Prostate gland (tissue), 2 donors: ENCODE data around the gene USP13. TPM values are rescaled to one million over a fixed set of nuclear protein-coding genes. Genes with fewer than 3 reads are reported as not detected.

Experiments used
- DNase-seq: peaks from one replicate; pipeline ENCODE4 v3.0.0-alpha.2; 2019; ENCODE audit warnings: low spot score
- H3K27ac ChIP-seq, 2 donors: fragments of 200-600 bp; sonication (generic); 2 replicates each; pipeline ENCODE4 v1.5.1; 2017 to 2019
- H3K27me3 ChIP-seq: fragments of 200-600 bp; sonication (generic); replicated peaks from 2 replicates; pipeline ENCODE4 v1.5.1; 2019; ENCODE audit not compliant: insufficient read depth
- H3K36me3 ChIP-seq, 2 donors: fragments of 200-600 bp; sonication (generic); 1 replicate in 1 of 2; 2 replicates in 1 of 2; pipeline versions ENCODE4 v1.5.1 to v1.8.1; 2017 to 2019
- H3K4me1 ChIP-seq: fragments of 200-600 bp; sonication (generic); replicated peaks from 2 replicates; pipeline ENCODE4 v1.5.1; 2019
- H3K4me3 ChIP-seq, 2 donors: fragments of 200-600 bp; sonication (generic); 2 replicates each; pipeline ENCODE4 v1.5.1; 2017 to 2019
- H3K9me3 ChIP-seq: fragments of 200-600 bp; sonication (generic); 2 replicates; pipeline ENCODE4 v1.5.1; 2017
- POLR2A ChIP-seq: fragments of 450-650 bp; IDR thresholded peaks from one replicate; pipeline ENCODE4 v1.6.1; 2016; ENCODE audit warnings: antibody characterized with exemption, mild to moderate bottlenecking
- POLR2AphosphoS5 ChIP-seq: sonication (generic); formaldehyde crosslinking; IDR thresholded peaks from one replicate; pipeline ENCODE4 v1.6.1; 2017; ENCODE audit warnings: antibody characterized with exemption
- WGBS: methylation state at CpG from one replicate; pipeline ENCODE4 v1.1.5; 2018; 5-methylcytosine and 5-hydroxymethylcytosine counted together
- intact Hi-C: fragments of 100-400 bp; cut with DNase I; formaldehyde crosslinking; loops from one replicate; pipeline ENCODE4 v1.14.2; 2022
- total RNA-seq, 2 donors: library from RNA; depleted of rRNA; stranded (reverse); fragments of >200 nt; gene quantifications; one replicate each; pipeline ENCODE4 v1.1.0, GENCODE V29; 2016
- TF ChIP-seq, protein P1 (sequence below), 4 experiments: fragments of 200-600 bp in 2 of 4; fragments of 450-650 bp in 2 of 4; sonication (generic) in 2 of 4; IDR thresholded peaks; 1 replicate in 3 of 4; 2 replicates in 1 of 4; pipeline ENCODE4 v1.5.1; 2016 to 2019; ENCODE audit warnings: antibody characterized with exemption in 4 of 4, mild to moderate bottlenecking in 2 of 4, moderate library complexity in 2 of 4

USP13 gene
- total RNA-seq, 2 donors from 2014 or later = 11.7 to 52.6 TPM

DNA sequence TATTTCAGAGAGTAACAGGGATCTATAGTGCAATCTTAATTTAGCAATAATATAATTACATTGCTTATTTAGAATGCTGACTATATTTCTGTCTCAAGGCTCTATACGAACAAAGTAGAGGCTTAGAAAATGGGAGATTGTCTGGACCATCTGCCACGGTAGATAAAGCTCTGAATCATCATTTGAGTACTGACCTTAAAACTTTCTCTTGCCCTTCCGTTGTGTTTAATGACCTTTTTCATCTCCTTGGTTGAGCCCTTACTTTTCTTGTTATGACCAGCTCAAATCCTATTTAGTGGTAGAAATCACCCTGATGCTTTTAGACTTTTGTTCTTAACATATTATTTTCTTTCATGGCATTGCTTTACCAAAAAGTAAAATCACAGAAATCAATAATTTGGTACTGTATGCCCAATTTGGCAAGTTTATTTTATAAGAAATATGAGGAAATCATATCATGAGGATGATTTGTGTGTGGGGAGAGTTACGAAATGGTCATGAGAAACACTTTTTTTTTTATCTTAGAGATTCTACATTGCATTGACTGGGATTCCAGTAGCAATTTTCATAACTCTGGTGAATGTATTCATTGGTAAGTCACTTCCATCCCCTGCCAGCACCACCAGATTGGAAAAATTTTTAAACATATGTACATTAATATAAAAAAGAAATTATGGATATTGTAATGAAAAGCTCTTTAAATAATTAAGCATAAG, 37.2 kb upstream of the USP13 start:
- Histone ChIP-seq H3K36me3 (no peaks in the 10 kb centered on the region), H3K27me3 (no peaks in the 10 kb centered on the region), H3K27ac (no peak overlapping the region), H3K4me1 (no peaks in the 10 kb centered on the region), H3K9me3 (no peaks in the 10 kb centered on the region), H3K4me3 (no peak overlapping the region)
- intact Hi-C loops = no loop called here
- TF ChIP-seq POLR2A (no peak), POLR2AphosphoS5 (no peak)
- TF ChIP-seq, protein P1, sequence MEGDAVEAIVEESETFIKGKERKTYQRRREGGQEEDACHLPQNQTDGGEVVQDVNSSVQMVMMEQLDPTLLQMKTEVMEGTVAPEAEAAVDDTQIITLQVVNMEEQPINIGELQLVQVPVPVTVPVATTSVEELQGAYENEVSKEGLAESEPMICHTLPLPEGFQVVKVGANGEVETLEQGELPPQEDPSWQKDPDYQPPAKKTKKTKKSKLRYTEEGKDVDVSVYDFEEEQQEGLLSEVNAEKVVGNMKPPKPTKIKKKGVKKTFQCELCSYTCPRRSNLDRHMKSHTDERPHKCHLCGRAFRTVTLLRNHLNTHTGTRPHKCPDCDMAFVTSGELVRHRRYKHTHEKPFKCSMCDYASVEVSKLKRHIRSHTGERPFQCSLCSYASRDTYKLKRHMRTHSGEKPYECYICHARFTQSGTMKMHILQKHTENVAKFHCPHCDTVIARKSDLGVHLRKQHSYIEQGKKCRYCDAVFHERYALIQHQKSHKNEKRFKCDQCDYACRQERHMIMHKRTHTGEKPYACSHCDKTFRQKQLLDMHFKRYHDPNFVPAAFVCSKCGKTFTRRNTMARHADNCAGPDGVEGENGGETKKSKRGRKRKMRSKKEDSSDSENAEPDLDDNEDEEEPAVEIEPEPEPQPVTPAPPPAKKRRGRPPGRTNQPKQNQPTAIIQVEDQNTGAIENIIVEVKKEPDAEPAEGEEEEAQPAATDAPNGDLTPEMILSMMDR (IDR thresholded peaks at IDR 0.05) = no peak
- 90% methylated on average over 4 of the region's 4 CpGs for WGBS
- DNase-seq = no peak

DNA sequence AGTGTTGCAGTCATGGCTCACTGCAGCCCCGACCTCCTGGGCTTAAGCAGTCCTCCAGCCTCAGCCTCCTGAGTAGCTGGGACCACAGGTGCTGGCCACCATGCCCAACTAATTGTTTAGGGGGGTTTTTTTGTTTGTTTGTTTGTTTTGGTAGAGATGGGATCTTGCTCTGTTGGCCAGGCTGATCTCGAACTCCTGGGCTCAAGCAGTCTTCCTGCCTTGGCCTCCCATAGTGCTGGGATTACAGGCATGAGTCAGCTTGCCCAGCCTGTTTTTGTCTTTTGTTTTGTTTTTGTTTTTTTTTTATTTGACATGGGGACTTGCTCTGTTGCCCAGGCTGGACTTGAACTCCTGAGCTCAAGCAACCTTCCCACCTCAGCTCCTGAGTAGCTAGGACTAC, 30.8 kb upstream of the USP13 start:
- WGBS = 96% methylated on average over 2 of the region's 2 CpGs
- H3K36me3 ChIP-seq = no peaks in the 10 kb centered on the region
- TF ChIP-seq POLR2AphosphoS5 = no peak
- no peak for DNase-seq
- intact Hi-C loops = no loop called here
- H3K27me3 ChIP-seq = no peaks in the 10 kb centered on the region
- no peak overlapping the region for H3K4me3 ChIP-seq
- H3K9me3 ChIP-seq = no peaks in the 10 kb centered on the region
- H3K4me1 ChIP-seq = no peaks in the 10 kb centered on the region
- H3K27ac ChIP-seq = no peak overlapping the region

DNA sequence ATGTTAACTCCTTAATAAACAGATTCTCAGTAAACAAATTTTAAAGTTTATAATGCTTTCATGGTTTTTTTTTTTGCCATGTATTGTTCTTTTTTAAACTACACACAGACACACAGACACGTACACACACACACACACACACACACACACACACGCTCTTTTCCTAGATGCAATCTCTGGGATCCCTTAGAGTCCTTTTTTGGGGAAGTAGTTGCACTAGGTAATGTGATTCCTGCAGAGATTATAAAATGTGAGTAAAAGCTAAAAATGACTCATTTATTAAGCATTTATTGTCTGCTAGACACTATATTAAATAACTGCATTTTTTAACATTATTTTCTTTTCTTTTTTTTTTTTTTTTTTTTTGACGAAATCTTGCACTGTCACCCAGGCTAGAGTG, 28.4 kb upstream of the USP13 start:
- WGBS = 72% methylated on average over 3 of the region's 3 CpGs
- H3K4me3 ChIP-seq = no peak overlapping the region
- DNase-seq = no peak
- H3K27me3 ChIP-seq = no peaks in the 10 kb centered on the region
- no peaks in the 10 kb centered on the region for H3K36me3 ChIP-seq
- TF ChIP-seq, protein P1 (IDR thresholded peaks at IDR 0.05) = no peak
- no peak for TF ChIP-seq POLR2A
- no peak for TF ChIP-seq POLR2AphosphoS5
- H3K27ac ChIP-seq = no peak overlapping the region
- intact Hi-C loops = no loop called here
- H3K9me3 ChIP-seq = no peaks in the 10 kb centered on the region
- no peaks in the 10 kb centered on the region for H3K4me1 ChIP-seq

DNA sequence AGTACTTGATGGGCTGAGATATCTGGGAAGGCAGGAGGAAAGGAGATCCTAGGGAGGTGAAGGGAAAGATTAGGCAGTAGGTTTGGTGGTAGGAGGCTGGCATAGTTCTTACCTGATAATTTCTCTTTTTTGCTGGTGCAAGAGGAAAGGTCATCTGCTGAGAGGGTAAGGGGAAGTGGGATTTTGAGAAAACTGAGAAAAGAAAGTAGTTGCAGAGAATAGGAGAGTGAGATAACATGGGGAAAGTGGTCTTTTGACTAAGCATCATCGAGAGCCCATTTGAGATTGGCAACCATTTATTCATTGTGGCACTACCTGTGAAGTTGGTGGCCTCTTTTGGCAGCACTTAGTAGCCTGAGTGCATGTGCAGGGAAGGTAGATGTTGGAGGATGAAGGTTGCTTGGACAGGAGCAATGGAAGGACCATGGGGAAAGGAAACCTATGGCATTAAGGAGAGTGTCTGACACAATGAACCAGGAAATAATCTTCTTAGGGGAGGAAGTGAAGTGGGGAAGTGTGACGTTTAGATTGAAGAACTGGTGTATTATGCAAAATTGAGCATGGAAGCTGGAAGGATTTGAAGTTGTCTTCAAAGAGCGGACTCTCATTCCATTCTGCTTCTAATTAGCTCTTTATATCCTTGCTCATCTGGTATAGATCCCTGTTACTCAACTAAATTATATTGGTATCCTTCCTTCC, 21.9 kb upstream of the USP13 start:
- DNase-seq = no peak
- intact Hi-C loops = no loop called here
- 90% methylated on average over 3 of the region's 3 CpGs for WGBS
- Histone ChIP-seq H3K4me3 (no peak overlapping the region), H3K36me3 (no peaks in the 10 kb centered on the region), H3K27ac (no peak overlapping the region), H3K27me3 (no peaks in the 10 kb centered on the region), H3K9me3 (no peaks in the 10 kb centered on the region), H3K4me1 (no peaks in the 10 kb centered on the region)
- TF ChIP-seq, protein P1 (IDR thresholded peaks at IDR 0.05) = no peak

DNA sequence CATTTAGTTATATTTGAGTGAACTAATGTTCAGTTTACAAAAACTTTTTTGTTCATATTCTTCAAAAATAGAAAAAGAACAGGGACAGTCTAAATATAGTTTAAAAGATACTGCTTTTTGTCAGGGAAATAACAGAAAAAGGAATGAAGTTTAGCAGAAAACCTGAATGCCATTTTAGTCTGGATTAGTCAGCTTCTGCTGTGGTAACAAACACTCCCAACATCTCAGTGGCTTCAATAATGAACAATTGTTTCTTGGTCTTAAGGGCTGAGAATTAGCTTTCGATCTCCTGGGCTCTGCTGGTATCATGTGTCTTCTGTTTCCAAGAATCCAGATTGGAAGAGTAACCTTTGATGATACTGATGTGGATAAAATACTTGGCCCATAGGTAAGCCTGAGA, 12.4 kb upstream of the USP13 start:
- no peak overlapping the region for H3K27ac ChIP-seq
- intact Hi-C loops = no loop called here
- no peaks in the 10 kb centered on the region for H3K9me3 ChIP-seq
- TF ChIP-seq POLR2AphosphoS5 = no peak
- TF ChIP-seq, protein P1 (IDR thresholded peaks at IDR 0.05) = no peak
- TF ChIP-seq POLR2A = no peak
- WGBS = 96% methylated on average over 1 of the region's 1 CpG
- no peaks in the 10 kb centered on the region for H3K36me3 ChIP-seq
- no peaks in the 10 kb centered on the region for H3K4me1 ChIP-seq
- no peak overlapping the region for H3K4me3 ChIP-seq
- DNase-seq = no peak
- no peaks in the 10 kb centered on the region for H3K27me3 ChIP-seq
